Measurements from ENCODE around the gene YWHAE. TPM values are rescaled to one million over a fixed set of nuclear protein-coding genes. Genes with fewer than 3 reads are reported as not detected.

The YWHAE gene
- total RNA-seq, 1 experiment from 2014 or later: 293 TPM

DNA sequence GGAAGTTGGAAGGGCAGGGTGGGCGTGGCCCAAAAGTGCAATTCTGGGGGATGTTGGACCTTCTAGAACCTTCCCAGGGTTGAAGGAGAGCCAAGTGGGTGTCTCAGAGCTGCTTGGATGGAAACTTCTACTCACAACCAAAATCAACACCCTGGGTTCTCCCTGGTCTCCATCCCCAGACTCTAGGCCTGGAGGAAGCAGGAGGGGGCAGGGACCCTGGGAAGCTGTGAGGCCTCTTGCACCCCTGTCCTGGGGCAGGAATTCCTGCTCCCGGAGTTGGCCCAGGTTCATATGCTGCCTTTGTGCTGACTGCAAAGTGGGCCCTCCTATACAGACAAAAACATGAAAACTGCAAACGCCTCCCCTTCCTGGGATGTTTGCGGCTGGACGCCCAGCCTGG, 95.5 kb downstream of the YWHAE start:
- no peak for DNase-seq (ENCODE audit: low spot score)
- in situ Hi-C loops (cut with HindIII; ENCODE audit: low sequenced_read_pairs): no loop called here

DNA sequence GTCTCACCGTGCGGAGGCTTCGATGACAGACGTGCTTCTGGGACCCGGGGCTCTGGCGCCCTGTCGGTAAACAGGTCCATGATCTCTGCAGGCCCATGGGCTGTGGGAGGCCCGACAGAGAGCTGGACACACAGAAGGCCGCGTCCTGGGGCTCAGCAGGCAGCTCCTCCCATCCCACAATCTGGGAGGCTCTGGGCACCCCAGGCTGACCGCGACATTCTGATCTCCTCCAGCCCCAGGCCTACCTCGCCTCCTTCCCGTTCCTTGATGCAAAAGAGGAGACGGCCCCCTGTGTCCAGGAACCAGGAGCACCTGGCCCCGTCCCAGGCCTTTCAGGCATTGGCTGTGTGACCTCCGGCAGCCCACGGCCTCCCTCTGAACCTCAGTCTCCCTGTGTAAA, 97.3 kb downstream of the YWHAE start:
- in situ Hi-C loops (cut with HindIII; ENCODE audit: low sequenced_read_pairs): no loop called here

DNA sequence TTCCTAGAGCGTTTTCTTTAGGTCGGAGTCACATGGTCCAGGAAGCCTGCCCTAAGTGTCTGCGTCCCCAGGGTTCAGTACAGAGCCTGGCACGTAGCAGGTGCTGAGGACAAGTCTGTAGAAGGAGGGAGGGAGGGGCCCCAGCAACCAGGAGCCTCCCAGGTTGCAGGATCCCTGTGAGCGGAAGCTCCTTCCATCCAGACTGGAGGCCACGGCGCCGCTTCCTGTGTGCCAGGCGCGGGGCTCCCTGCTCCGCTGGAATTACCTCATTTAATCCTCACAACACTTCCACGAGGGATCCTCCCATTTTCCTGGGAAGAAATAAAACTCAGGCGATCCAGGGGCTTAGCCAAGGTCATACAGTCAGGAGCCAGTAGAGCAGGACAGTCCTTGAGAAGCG, 98.5 kb downstream of the YWHAE start:
- in situ Hi-C loops (cut with HindIII; ENCODE audit: low sequenced_read_pairs): no loop called here
- DNase-seq (ENCODE audit: low spot score): no peak

More for the DNA sequence above, 97.3 kb downstream of the YWHAE start:
- no peak for DNase-seq (ENCODE audit: low spot score)

GRCh38 chr17:1300371-1300905, 99.6 kb downstream of the YWHAE start:
- in situ Hi-C loops (cut with HindIII; ENCODE audit: low sequenced_read_pairs): no loop called here
- no peak for DNase-seq (ENCODE audit: low spot score)

GRCh38 chr17:1299552-1300370, 100.3 kb downstream of the YWHAE start:
- in situ Hi-C loops (cut with HindIII; ENCODE audit: low sequenced_read_pairs): no loop called here
- DNase-seq (ENCODE audit: low spot score): no peak

DNA sequence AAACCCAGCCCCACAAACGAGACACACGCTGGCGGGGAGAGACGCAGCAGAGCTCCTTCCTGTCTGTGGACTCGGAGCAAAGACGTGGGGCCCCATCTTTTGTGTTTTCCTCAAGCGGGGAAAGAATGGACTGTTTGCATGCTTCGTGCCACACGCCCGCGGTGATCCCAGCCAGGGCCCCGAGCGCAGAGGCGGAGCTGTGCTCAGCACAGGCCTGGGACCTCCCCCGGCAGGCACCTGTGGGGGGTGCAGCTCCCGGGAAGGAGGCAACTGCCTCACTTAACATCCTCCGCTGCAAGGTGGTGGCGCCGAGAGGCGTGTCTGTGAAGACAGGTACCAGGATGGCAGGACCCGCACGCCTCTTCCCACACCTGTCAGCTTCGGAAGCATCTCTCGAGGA, 101.4 kb downstream of the YWHAE start:
- in situ Hi-C loops (cut with HindIII; ENCODE audit: low sequenced_read_pairs): no loop called here
- DNase-seq (ENCODE audit: low spot score): no peak

Other genes with a start within 250 kb of the YWHAE start
- gene ABR, start 220.2 kb downstream of the YWHAE start, total RNA-seq (2014; rRNA removed; shearing (Covaris generic)): 118 and 128 TPM in 2 replicates
- not detected in 2 replicates for gene BHLHA9, start 129.8 kb downstream of the YWHAE start, total RNA-seq (2014; rRNA removed; shearing (Covaris generic))
- gene TRARG1, start 120.6 kb downstream of the YWHAE start, total RNA-seq (2014; rRNA removed; shearing (Covaris generic)): 0.17 TPM in 1 of 2 replicates, not detected in the other
- gene CRK, start 56.0 kb upstream of the YWHAE start, total RNA-seq (2014; rRNA removed; shearing (Covaris generic)): 62.8 and 92.7 TPM in 2 replicates
- 85.0 and 94.1 TPM in 2 replicates for gene MYO1C, start 92.5 kb upstream of the YWHAE start, total RNA-seq (2014; rRNA removed; shearing (Covaris generic))
- gene INPP5K, start 116.4 kb upstream of the YWHAE start, total RNA-seq (2014; rRNA removed; shearing (Covaris generic)): 13.6 and 16.4 TPM in 2 replicates
- 42.1 and 95.3 TPM in 2 replicates for gene PITPNA, start 162.6 kb upstream of the YWHAE start, total RNA-seq (2014; rRNA removed; shearing (Covaris generic))
- gene SLC43A2, start 228.6 kb upstream of the YWHAE start, total RNA-seq (2014; rRNA removed; shearing (Covaris generic)): 22.1 and 39.7 TPM in 2 replicates
- gene SCARF1, start 245.5 kb upstream of the YWHAE start, total RNA-seq (2014; rRNA removed; shearing (Covaris generic)): 0.71 and 3.4 TPM in 2 replicates
- 9.5 and 36.1 TPM in 2 replicates for gene RILP, start 249.6 kb upstream of the YWHAE start, total RNA-seq (2014; rRNA removed; shearing (Covaris generic))

Measured in G401 (cell line).